ENCODE data around the gene ATP6V1D.

DNA sequence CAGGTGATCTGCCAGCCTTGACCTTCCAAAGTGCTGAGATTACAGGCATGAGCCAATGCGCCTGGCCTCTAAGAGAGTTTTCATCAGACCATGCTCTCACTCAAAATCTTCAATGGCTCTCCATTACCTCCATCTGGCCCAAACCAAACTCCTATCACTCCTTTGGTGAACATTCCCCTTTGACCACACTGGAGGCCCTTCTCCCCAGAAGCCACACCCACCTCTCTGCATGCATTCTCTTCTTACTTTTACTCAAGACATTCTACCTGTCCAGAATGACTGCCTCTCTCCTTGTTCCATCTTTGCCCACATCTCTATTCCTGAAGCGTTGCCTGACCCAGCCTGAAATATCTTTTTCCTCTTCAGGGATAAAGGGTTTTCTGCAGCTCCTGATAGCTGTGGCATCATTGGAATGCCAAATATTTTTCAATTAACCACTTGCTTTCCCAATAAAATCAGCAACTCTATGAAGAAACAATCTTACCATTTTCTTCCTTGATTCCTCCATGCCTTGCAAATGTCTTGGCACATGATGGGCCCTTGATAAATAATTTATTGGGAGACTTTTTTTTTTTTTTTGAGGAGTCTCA is 36.9 kb upstream of the ATP6V1D start:
- TF ChIP-seq POLR2AphosphoS5 (IDR thresholded peaks at IDR 0.05; ENCODE audit: low read depth, low read length) (no peak), SIN3A (IDR thresholded peaks at IDR 0.05; ENCODE audit: borderline replicate concordance, insufficient read depth, low read length) (no peak)

All from PFSK-1 (cell line).